Chondrocyte (in vitro differentiated cells): ENCODE results near the gene CNPY4. TPM values are rescaled to one million over a fixed set of nuclear protein-coding genes. Genes with fewer than 3 reads are reported as not detected.

Experiments used
- DNase-seq: peaks from one replicate; pipeline ENCODE4 v3.0.0; 2021; ENCODE audit warnings: mixed read lengths, low spot score
- H3K27ac Mint-ChIP-seq: one replicate; pipeline ENCODE4 v1.8.0; 2021; ENCODE audit warnings: mild to moderate bottlenecking, moderate library complexity, mixed read lengths; ENCODE audit not compliant: unreplicated experiment
- H3K27me3 Mint-ChIP-seq: 2 replicates; pipeline ENCODE4 v1.8.0; 2021; ENCODE audit warnings: low read depth, mixed read lengths
- H3K36me3 Mint-ChIP-seq: 2 replicates; pipeline ENCODE4 v1.8.0; 2021; ENCODE audit warnings: low read depth, mixed read lengths
- H3K4me1 Mint-ChIP-seq: 2 replicates; pipeline ENCODE4 v1.8.0; 2021; ENCODE audit warnings: low read depth, mild to moderate bottlenecking, mixed read lengths
- H3K4me3 Mint-ChIP-seq: one replicate; pipeline ENCODE4 v1.8.0; 2021; ENCODE audit warnings: mild to moderate bottlenecking, moderate library complexity, mixed read lengths; ENCODE audit not compliant: unreplicated experiment
- H3K9me3 Mint-ChIP-seq: 2 replicates; pipeline ENCODE4 v1.8.0; 2021; ENCODE audit warnings: low read depth, mixed read lengths
- CTCF ChIP-seq: fragments of 200-600 bp; sonication (generic); IDR thresholded peaks from 2 replicates; pipeline ENCODE4 v1.5.0; 2021; ENCODE audit warnings: antibody characterized with exemption, mild to moderate bottlenecking, moderate library complexity
- total RNA-seq: library from RNA; stranded (reverse); gene quantifications from 3 replicates; pipeline ENCODE4 v1.2.1, GENCODE V29; 2021

The CNPY4 gene
- total RNA-seq, 1 donor from 2014 or later = 31.5 TPM

GRCh38 chr7:100088621-100089457 lies 30.6 kb upstream of the CNPY4 start, which contains the start of gene COPS6:
Gene COPS6 (plus strand): TSS chr7:100088969. CDS start chr7:100088991, 22 bp downstream.
- no peak for DNase-seq
- H3K27ac Mint-ChIP-seq = peak within 1 kb of the TSS; percentile 83
- H3K9me3 Mint-ChIP-seq = no peaks in the 10 kb centered on the region
- H3K36me3 Mint-ChIP-seq = peaks cover 27% of the 10 kb centered on the region
- TF ChIP-seq CTCF = no peak
- H3K4me3 Mint-ChIP-seq = peak within 1 kb of the TSS; percentile 92
- peaks cover 31% of the 10 kb centered on the region for H3K4me1 Mint-ChIP-seq
- H3K27me3 Mint-ChIP-seq = no peaks in the 10 kb centered on the region

GRCh38 chr7:100089458-100090196 lies 29.8 kb upstream of the CNPY4 start:
- no peaks in the 10 kb centered on the region for H3K27me3 Mint-ChIP-seq
- peaks cover 27% of the 10 kb centered on the region for H3K36me3 Mint-ChIP-seq
- peaks cover 31% of the 10 kb centered on the region for H3K4me1 Mint-ChIP-seq
- peak overlapping the region; percentile 92 for H3K4me3 Mint-ChIP-seq
- H3K27ac Mint-ChIP-seq = peak overlapping the region; percentile 83
- H3K9me3 Mint-ChIP-seq = no peaks in the 10 kb centered on the region
- TF ChIP-seq CTCF = no peak
- no peak for DNase-seq

- DNase-seq = no peak
- no peaks in the 10 kb centered on the region for H3K27me3 Mint-ChIP-seq
- peaks cover 34% of the 10 kb centered on the region for H3K36me3 Mint-ChIP-seq
- peak overlapping the region; percentile 5 for H3K27ac Mint-ChIP-seq
- TF ChIP-seq CTCF = no peak
- no peak overlapping the region for H3K4me3 Mint-ChIP-seq
- H3K4me1 Mint-ChIP-seq = peaks cover 31% of the 10 kb centered on the region
- no peaks in the 10 kb centered on the region for H3K9me3 Mint-ChIP-seq
These were observed 28.7 kb upstream of the CNPY4 start for GRCh38 chr7:100090527-100091410.

GRCh38 chr7:100091411-100092181 lies 27.8 kb upstream of the CNPY4 start:
- H3K9me3 Mint-ChIP-seq = no peaks in the 10 kb centered on the region
- no peaks in the 10 kb centered on the region for H3K27me3 Mint-ChIP-seq
- peaks cover 31% of the 10 kb centered on the region for H3K4me1 Mint-ChIP-seq
- H3K27ac Mint-ChIP-seq = peak overlapping the region; percentile 61
- peak; percentile 15 for TF ChIP-seq CTCF
- no peak overlapping the region for H3K4me3 Mint-ChIP-seq
- DNase-seq = no peak
- peaks cover 38% of the 10 kb centered on the region for H3K36me3 Mint-ChIP-seq
